Measurements from ENCODE around the gene FBXO34. TPM values are rescaled to one million over a fixed set of nuclear protein-coding genes. Genes with fewer than 3 reads are reported as not detected.

The FBXO34 gene
- total RNA-seq, 4 donors from 2014 or later: 23.9 to 40.8 (median 32.6) TPM

DNA sequence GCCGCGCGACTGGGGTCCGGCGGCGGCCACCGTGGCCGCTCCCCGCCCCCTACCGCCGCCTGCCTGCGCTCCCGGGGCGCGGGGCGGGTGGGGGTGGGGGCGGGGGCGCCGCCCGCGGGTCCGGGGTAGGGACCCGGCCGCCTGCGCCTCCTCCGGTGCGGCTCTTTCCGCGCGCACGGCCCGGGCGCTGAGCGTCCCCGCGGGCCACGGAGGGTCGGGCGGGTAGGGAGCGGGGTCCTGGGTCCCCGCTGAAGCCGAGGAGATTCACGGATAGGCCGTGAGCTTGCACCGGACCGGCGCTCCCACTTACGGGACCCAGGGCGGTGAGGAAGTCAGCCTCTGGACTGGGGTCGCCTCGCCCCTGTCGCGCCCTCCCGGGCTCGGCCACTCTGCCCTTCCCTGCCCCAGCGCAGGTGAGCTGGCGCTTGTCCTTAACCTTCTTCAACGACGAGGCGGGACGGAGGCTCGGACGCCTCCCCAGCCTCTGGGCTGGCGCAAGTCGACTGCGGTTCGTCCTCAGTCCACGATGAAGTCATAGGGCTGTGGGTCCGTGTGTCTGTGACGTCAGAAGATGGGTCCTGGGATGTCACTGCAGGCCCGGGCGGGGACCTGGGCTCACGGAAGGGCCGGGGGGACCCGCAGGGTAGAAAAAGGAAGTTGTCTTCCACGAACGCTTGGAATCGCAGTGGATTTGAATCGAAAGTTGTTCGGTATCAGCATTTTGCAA, 514 bp downstream of the FBXO34 start:
- Histone ChIP-seq H3K27ac (peak overlapping the region; percentile 61 to 95 (median 94)), H3K4me1 (peaks cover 0 to 32% (median 8%) of the 10 kb centered on the region in 4 donors), H3K36me3 (no peaks in the 10 kb centered on the region), H3K27me3 (no peaks in the 10 kb centered on the region), H3K4me3 (peak overlapping the region; percentile 51 to 86 (median 84)), H3K9me3 (no peaks in the 10 kb centered on the region)
- 1% methylated on average over 24 to 27 of the region's 80 CpGs for WGBS, 2 donors
- TF ChIP-seq POLR2A (IDR thresholded peaks at IDR 0.05) (peak; percentile 59 to 62), EP300 (IDR thresholded peaks at IDR 0.05) (peak in 1 of 2 donors; percentile 85)
- TF ChIP-seq, protein P1, sequence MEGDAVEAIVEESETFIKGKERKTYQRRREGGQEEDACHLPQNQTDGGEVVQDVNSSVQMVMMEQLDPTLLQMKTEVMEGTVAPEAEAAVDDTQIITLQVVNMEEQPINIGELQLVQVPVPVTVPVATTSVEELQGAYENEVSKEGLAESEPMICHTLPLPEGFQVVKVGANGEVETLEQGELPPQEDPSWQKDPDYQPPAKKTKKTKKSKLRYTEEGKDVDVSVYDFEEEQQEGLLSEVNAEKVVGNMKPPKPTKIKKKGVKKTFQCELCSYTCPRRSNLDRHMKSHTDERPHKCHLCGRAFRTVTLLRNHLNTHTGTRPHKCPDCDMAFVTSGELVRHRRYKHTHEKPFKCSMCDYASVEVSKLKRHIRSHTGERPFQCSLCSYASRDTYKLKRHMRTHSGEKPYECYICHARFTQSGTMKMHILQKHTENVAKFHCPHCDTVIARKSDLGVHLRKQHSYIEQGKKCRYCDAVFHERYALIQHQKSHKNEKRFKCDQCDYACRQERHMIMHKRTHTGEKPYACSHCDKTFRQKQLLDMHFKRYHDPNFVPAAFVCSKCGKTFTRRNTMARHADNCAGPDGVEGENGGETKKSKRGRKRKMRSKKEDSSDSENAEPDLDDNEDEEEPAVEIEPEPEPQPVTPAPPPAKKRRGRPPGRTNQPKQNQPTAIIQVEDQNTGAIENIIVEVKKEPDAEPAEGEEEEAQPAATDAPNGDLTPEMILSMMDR (IDR thresholded peaks at IDR 0.05): peak in 1 of 5 experiments; percentile 19
- peak; percentile 36 to 49 for DNase-seq (ENCODE audit: low spot score in 2 of 2)

- no peaks in the 10 kb centered on the region for H3K36me3 ChIP-seq
- TF ChIP-seq POLR2A (IDR thresholded peaks at IDR 0.05) (no peak), EP300 (IDR thresholded peaks at IDR 0.05) (no peak)
- TF ChIP-seq, protein P1 (IDR thresholded peaks at IDR 0.05): no peak
- 5 to 7% methylated on average over 1 of the region's 1 CpG for WGBS, 2 donors
- H3K27me3 ChIP-seq: no peaks in the 10 kb centered on the region
- H3K27ac ChIP-seq: peak overlapping the region; percentile 61 to 95 (median 94)
- DNase-seq (ENCODE audit: low spot score in 2 of 2): no peak
- H3K4me1 ChIP-seq: peaks cover 2 to 39% (median 8%) of the 10 kb centered on the region in 4 donors
- no peaks in the 10 kb centered on the region for H3K9me3 ChIP-seq
- H3K4me3 ChIP-seq: peak overlapping the region; percentile 51 to 86 (median 84)
Measured at GRCh38 chr14:55272387-55272786, 1.2 kb downstream of the FBXO34 start.

- no peak for DNase-seq (ENCODE audit: low spot score in 2 of 2)
- 69 to 74% methylated on average over 2 of the region's 2 CpGs for WGBS, 2 donors
- no peaks in the 10 kb centered on the region for H3K27me3 ChIP-seq
- H3K9me3 ChIP-seq: no peaks in the 10 kb centered on the region
- H3K4me3 ChIP-seq: peak overlapping the region in 1 of 4 donors; percentile 85
- H3K4me1 ChIP-seq: peaks cover 4 to 40% (median 11%) of the 10 kb centered on the region in 4 donors
- H3K36me3 ChIP-seq: no peaks in the 10 kb centered on the region
- H3K27ac ChIP-seq: peak overlapping the region in 1 of 4 donors; percentile 94
- TF ChIP-seq, protein P1 (IDR thresholded peaks at IDR 0.05): no peak
- TF ChIP-seq POLR2A (IDR thresholded peaks at IDR 0.05) (no peak), EP300 (IDR thresholded peaks at IDR 0.05) (no peak)
Measured at GRCh38 chr14:55272922-55273321, 1.7 kb downstream of the FBXO34 start.

DNA sequence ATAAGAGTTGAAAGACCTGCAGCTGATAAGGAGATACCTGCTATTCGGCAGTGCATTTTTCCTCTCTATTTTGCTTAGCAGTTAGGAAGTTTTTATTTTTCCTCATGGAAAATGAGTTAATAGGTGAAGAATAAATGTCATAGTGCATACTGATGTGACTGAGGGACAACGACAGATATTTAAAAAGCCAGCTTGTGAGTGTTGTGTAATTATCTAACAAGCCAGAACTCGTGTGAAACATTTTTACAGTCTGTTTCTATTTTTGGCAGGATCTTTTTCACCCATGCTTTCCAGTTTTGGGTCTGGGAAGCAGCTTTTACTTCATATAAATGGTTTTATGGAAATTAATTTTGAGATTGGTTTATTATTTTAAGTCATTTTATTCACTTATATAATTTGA, 2.9 kb downstream of the FBXO34 start:
- TF ChIP-seq, protein P1 (IDR thresholded peaks at IDR 0.05): no peak
- TF ChIP-seq EP300 (IDR thresholded peaks at IDR 0.05) (no peak), POLR2A (IDR thresholded peaks at IDR 0.05) (no peak)
- Histone ChIP-seq H3K27ac (peak overlapping the region in 1 of 4 donors; percentile 28), H3K9me3 (no peaks in the 10 kb centered on the region), H3K36me3 (no peaks in the 10 kb centered on the region), H3K27me3 (no peaks in the 10 kb centered on the region), H3K4me3 (no peak overlapping the region), H3K4me1 (peaks cover 4 to 45% (median 12%) of the 10 kb centered on the region in 4 donors)
- no peak for DNase-seq (ENCODE audit: low spot score in 2 of 2)
- 34 to 41% methylated on average over 3 of the region's 3 CpGs for WGBS, 2 donors

GRCh38 chr14:55274751-55275150, 3.5 kb downstream of the FBXO34 start:
- TF ChIP-seq, protein P1 (IDR thresholded peaks at IDR 0.05): no peak
- TF ChIP-seq EP300 (IDR thresholded peaks at IDR 0.05) (no peak), POLR2A (IDR thresholded peaks at IDR 0.05) (no peak)
- H3K9me3 ChIP-seq: no peaks in the 10 kb centered on the region
- no peaks in the 10 kb centered on the region for H3K27me3 ChIP-seq
- no peaks in the 10 kb centered on the region for H3K36me3 ChIP-seq
- H3K4me3 ChIP-seq: no peak overlapping the region
- WGBS, 2 donors: 13 to 17% methylated on average over 1 of the region's 1 CpG
- no peak for DNase-seq (ENCODE audit: low spot score in 2 of 2)
- H3K27ac ChIP-seq: no peak overlapping the region
- peaks cover 4 to 45% (median 12%) of the 10 kb centered on the region in 4 donors for H3K4me1 ChIP-seq
